Daoy (cell line): Measurements from ENCODE around the gene ALOXE3. TPM values are rescaled to one million over a fixed set of nuclear protein-coding genes. Genes with fewer than 3 reads are reported as not detected.
A peak's percentile ranks its signal among the peaks of the same experiment; 100 is the strongest.

Experiments used
- DNase-seq: peaks from one replicate; pipeline ENCODE4 v3.0.0-alpha.2; 2015; ENCODE audit warnings: low read depth
- total RNA-seq: library from RNA; depleted of rRNA; stranded (reverse); fragments of >200 nt; shearing (Covaris generic); gene quantifications from 2 replicates; pipeline ENCODE4 v1.2.3, GENCODE V29; 2014; rRNA removed

The ALOXE3 gene
- 0.03 TPM in 1 of 2 replicates, not detected in the other for total RNA-seq

DNA sequence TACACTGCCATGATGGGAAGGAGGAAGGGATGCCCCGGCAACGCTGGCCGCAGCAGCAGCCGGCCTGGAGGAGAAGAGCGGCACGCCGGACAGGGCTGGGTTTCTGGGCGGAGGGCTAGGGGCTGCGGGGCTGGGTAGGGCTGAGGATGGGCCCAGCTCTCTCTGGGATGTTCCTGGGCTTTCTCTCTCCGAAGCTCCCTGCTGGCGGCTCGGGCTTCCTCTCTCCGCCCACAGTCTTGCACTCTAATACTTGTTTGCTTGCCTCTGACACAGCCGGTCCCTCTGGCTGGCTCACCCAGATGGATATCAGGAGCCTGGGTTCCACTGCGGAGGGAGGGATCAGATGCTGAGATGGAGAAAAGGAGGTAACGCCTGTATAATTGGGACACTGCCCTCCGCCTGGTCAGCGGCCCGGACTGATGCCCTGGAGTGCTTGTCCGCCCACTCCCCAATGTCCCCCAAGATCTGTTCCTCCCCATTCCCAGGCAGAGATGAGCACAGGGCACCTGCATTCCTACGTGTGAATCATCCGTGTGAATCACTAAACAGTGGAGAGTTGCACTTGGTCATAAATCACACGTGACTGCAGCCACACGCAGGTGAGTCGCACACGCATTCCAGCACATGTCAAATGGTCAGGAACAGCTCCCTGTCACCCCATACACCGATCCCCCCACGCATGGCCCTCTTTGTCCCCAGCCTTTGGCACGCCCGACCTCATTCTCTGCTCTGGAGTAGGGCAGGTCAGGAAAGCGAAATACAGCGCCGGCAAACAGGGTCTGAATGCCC lies at the start of gene ALOXE3:
TSS of gene ALOXE3 (minus strand) at position 535 of the 789 bp plus-strand sequence. CDS start at position 11, 524 bp downstream.
- peak; percentile 80 for DNase-seq

GRCh38 chr17:8167526-8167925 lies 49.2 kb upstream of the ALOXE3 start:
- DNase-seq: no peak

GRCh38 chr17:8166731-8167130 lies 48.4 kb upstream of the ALOXE3 start:
- DNase-seq: no peak

DNA sequence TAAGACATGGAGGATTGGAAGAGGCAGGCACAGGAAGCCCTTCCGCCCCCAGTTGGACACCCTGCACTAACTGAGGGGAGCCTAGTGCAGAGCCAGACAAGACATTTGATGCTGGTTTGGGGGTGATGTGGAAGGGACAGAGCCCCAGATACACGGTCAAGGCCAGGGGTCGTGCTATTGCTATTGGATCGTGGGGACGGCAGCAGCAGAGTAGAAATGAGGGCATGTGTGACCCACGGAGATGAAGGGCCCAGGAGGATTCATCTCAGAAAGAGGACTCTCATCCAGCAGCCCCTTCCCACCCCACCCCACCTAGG lies 46.5 kb upstream of the ALOXE3 start:
- DNase-seq: no peak

DNA sequence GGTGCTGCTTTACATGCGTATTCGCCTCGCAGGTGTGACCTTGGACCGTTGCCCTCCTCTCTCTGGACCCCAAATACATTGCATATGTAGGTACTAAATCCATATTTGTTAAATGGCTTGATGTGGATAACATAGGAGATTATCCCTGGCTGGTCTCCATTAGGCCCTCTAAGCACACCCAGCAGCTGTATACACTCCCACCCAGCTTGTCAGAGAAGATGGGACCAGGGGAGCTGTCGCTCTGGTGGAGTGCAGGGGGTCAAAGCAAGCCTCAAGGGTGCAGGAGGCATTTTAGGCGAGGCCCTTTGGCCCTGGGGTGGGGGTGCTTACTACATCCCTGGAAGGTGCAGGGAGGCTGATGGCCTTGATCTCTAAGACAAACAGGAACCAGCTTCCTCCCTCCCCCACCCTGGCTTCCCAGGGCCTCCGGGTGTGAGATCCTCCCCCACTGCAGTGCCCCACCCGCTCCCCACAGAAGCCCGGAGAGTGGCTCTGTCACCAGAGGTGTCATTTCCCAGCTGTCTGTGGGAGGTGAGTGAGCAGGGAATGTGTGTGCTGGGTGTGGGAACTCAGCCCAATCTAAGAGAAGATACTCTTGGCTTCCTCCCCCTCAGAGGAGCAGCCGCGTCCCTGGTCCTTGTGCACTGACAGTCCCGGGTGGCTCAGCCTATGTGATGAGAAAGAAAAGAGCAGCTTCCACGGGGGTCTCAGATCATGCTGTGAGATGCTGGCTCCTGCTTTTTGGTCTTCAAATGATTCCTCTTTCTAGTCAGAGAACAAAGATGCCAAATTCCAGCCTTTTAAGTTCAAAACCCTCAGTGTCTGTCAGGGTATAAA lies 45.9 kb upstream of the ALOXE3 start:
- DNase-seq: peak; percentile 34

DNA sequence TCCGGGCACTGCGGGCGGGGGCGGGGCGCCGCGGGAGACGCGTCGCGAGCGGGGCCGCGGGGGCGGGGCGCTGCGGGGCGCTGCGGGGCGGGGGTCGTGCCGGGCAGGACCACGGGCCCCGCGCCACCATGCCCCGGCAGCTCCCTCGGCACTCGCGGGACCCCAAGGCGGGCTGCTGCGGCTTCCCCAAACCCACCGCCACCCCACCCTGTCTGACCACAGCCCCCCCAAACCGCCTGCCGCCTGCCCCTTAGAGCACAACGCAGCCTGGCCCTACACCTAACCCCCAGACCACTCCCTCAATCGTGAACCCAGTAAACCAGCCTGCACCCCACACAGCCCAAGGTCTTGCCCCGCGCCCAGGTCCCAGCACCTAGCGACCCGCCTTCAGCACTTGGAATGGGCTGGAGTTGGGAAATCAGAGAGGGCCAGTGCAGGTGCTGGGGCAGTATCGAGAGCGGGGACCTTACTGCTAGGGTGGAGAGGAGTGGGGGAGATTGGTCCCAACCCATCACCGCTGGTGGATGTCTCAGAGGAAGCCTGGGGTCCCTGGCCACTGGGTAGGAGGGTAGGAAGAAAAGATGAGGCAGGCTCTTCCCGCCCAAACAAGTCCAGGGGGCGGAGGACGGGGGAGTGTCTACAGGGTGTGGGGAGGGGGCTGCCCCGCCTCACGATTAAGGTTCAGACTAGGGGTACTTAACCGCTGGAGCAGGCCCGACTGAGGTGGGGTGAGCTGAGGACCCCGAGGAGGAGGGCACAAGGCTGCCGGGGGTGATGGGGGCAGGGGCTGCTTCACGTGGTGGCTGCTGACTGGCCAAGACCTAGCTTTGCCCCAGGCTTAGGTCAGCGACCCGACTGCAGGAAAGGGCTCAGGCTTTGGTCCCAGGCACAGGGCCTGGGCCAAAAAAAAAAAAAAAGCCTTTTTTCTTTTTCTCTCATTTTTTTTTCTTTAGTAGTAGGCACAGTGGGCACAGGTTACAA lies 45.0 kb upstream of the ALOXE3 start:
- no peak for DNase-seq

- DNase-seq: peak; percentile 75
Measured at GRCh38 chr17:8162233-8162996, 44.1 kb upstream of the ALOXE3 start, which contains the start of gene VAMP2. Gene VAMP2 (minus strand): TSS chr17:8162948. CDS start chr17:8162879, 69 bp downstream.

GRCh38 chr17:8161289-8162232 lies 43.2 kb upstream of the ALOXE3 start:
- DNase-seq: no peak

DNA sequence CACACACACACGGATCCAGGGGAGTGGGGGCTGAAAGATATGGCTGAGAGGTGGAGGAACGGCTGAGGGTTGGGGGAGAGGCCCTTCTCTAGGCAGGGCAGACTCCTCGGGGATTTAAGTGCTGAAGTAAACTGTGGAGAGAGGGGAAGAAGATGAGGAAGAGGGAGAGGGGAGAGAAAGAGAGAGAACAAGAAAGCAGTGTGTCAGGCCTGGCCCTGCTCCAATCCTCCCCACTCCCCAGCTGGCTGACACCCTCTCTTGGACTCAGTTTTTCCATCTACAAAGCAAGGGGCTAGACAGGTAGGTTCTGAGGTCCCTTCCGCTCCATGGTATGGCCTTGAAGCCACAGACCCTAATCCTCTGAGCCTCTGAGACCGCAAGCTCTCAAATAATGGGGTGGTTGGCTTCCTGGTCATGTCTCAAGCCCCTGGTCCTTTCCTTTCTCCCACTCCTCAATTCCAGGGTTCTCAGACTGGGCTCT lies 42.5 kb upstream of the ALOXE3 start:
- DNase-seq: no peak

DNA sequence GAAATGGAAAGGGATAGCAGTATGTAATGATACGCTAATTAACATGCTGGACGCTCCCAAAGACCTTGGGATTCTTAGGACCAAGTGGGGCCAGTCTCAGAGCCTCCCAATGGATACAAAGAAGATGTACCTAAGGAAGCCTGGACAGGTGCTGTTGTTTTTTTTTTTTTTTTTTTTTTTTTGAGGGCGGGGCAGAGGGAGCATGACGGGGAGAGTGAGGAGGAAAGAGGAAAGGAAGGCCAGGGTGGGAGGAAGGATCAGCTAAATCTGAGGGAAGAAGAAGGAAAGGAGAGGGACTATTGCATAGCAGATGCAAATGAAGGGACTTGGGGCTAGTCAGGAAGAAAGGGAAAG lies 41.9 kb upstream of the ALOXE3 start:
- DNase-seq: no peak

DNA sequence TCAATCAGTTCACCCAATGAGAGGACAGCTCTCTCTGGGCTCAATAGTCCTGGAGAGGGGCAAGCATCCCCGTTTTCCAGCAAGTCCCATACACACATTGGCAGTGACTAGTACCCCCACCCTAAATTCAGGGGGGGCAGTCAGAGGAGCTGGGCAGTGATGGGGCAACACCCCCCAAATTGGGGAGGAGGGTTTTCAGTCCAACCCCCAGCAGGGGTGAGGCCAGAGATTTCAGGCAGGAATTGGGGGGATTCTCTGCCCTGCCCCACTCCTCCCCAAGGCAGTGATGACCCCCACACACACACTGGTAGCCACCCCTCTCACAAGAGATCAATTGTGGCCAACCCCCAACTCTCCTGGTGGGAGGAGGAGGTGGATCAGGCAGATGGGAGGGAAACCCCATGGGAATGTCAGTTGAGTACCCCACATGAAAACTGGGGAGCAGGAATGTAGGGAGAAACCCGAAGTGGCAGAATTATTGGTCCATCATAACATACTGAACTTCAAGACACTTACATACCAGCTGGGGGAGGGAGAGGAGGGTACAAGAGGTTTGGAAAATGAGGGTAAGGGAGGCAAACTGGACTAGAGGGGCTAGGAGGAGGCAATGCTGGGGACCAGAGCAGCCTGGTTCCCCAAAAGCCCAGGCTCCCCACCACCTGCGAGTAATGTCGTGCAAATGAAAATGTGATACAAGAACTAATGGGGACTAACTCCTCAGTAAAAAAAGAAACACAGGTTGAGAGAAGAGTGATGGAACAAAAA lies 41.3 kb upstream of the ALOXE3 start:
- DNase-seq: no peak

DNA sequence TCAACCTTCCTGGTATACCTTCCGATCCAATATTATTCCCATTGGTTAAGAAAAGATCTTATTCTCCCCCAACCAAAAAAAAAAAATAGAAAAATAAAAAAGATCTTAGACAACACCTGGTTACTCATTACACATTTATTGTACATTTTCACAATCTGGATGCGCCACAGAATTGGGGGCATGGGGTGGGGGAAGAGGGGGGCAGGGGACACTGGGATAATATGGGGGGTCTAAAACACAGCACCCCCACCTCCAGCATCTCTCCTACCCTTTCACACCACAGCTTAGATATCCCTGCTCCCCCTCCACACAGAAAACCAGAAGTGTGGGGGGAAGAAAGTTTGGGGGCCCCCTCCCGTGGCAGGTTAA lies 40.7 kb upstream of the ALOXE3 start:
- DNase-seq: no peak

- peak; percentile 74 for DNase-seq
Measured at GRCh38 chr17:8158267-8159031, 40.1 kb upstream of the ALOXE3 start.

DNA sequence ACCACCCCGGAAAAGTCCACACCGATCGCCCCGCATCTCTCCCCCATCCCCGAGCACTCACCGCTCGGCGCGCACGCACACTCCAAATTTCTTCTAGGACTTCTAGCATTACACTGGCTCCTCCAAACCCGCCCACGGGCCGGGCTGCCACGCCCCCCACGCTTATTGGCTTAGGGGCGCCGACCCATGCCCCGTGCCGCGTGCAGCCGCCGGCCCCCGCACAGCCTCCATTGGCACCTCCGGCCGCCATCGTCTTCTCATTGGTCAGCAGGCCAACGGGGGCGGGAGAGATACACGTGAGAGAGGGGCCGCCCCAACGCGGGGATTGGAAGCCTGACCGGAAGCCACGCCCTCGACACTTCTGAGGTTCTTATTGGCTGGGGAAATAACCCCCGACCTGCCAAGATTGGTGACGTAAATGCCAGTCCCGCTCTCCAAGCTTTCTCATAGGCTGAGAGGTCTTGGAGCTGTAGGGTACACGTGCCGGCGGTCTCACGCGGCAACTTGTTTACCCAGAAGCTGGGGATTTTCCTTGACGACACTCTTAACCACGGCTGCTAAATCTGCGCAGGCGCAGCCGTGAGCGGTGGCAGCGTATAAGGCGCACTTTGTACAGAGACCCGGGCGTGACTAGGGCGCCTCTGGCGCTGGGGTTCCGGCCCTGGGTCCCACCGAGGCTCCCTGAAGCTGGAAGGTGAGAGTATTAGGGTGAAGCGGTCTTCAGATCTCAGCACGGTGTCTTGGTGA lies 38.1 kb upstream of the ALOXE3 start:
- peak; percentile 99 for DNase-seq

DNA sequence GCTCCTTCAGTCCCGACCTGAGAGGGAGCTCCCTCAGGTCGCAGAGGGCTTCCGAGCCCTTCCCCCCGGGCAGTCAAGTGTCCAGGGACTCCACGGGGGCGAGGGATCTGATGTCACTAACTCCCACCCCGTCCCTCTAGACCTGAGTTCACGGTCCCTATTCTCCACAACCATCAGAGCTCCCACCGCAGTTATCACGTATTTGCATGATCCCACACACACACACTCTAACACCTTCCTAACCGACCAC lies 37.6 kb upstream of the ALOXE3 start:
- DNase-seq: no peak

DNA sequence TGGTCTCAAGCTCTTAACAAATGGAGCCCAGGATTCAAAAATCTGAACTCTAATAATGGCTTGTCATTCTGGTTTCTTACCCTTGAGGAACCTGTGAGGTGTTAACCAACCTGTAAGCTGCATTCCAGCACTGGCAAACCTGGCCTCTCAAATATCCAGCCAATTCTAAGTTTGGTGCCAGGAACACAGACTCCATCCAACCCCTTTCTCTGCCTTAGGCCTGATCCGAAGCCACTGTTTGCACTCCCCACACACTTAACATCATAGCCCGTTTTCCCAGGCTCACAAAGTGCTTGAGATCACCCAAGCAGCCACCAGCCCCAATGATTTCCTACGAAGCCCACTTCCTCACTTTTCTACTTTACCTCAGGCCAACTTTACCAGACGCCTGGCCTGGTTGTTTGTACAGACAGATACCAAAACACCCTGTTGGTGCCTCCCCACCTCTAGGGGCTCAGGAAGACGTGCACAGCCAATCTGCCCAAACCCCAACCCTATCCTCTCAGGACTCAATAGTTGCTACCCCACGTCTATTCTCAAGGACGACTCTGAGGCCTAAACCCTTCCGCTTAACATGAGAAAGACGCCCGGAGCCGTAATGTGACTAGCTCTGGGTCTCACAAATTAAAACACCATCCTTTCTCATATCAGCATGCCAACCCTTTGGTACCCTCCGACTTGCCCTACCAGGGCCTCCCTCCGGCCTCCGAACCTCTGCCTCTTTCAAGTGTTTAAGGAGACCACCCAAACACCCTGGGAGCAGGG lies 37.1 kb upstream of the ALOXE3 start:
- no peak for DNase-seq

- DNase-seq: no peak
Measured at GRCh38 chr17:8154608-8155155, 36.4 kb upstream of the ALOXE3 start.
